Keratinocyte (primary cell): Measurements from ENCODE around the gene PRKAG2. TPM values are rescaled to one million over a fixed set of nuclear protein-coding genes. Genes with fewer than 3 reads are reported as not detected.

Source experiments
- DNase-seq: peaks from one replicate; pipeline ENCODE4 v3.0.0-alpha.2; 2011; ENCODE audit warnings: low read depth, missing footprints, low spot score
- FAIRE-seq: peaks from 2 replicates; lab custom pipeline; 2011; peaks lifted over from hg19 to GRCh38; lab: Jason Lieb, UNC
- H2AFZ ChIP-seq: 2 replicates; pipeline ENCODE4 v1.6.0; 2012; ENCODE audit warnings: low read length, control low read depth, inconsistent platforms; ENCODE audit not compliant: control insufficient read depth
- H3K27ac ChIP-seq: 2 replicates; pipeline ENCODE4 v1.5.1; 2011; ENCODE audit warnings: low read length; ENCODE audit not compliant: control insufficient read depth, insufficient read depth
- H3K27me3 ChIP-seq: 3 replicates; pipeline ENCODE4 v1.6.0; 2011; ENCODE audit warnings: low read length; ENCODE audit not compliant: control insufficient read depth, insufficient read depth; ENCODE audit errors: extremely low read depth
- H3K36me3 ChIP-seq, 2 experiments: 2 replicates in 1 of 2; 3 replicates in 1 of 2; pipeline ENCODE4 v1.5.1; 2011; ENCODE audit warnings: low read length in 2 of 2, mild to moderate bottlenecking in 1 of 2; ENCODE audit not compliant: control insufficient read depth in 2 of 2, insufficient read depth in 2 of 2; ENCODE audit errors: extremely low read depth in 1 of 2
- H3K4me1 ChIP-seq: 3 replicates; pipeline ENCODE4 v1.5.1; 2011; ENCODE audit warnings: low read length; ENCODE audit not compliant: control insufficient read depth, insufficient read depth; ENCODE audit errors: extremely low read depth
- H3K4me2 ChIP-seq: 3 replicates; pipeline ENCODE4 v1.6.0; 2011; ENCODE audit warnings: low read depth, low read length; ENCODE audit not compliant: control insufficient read depth, insufficient read depth; ENCODE audit errors: extremely low read depth
- H3K4me3 ChIP-seq, 3 experiments: fragments of 200-600 bp in 1 of 3; sonication (generic) in 1 of 3; 2 replicates in 2 of 3; 3 replicates in 1 of 3; pipeline ENCODE4 v1.5.1; 2011 to 2016; ENCODE audit warnings: low read length in 3 of 3, mild to moderate bottlenecking in 3 of 3, control low read depth in 2 of 3, inconsistent platforms in 1 of 3, low read depth in 1 of 3, mixed read lengths in 1 of 3, mixed run types in 1 of 3, moderate library complexity in 1 of 3; ENCODE audit not compliant: control insufficient read depth in 2 of 3, insufficient read depth in 2 of 3; ENCODE audit errors: extremely low read depth in 1 of 3
- H3K79me2 ChIP-seq: 2 replicates; pipeline ENCODE4 v1.6.0; 2012; ENCODE audit warnings: low read length; ENCODE audit not compliant: control insufficient read depth, insufficient read depth
- H3K9ac ChIP-seq: 3 replicates; pipeline ENCODE4 v1.6.0; 2011; ENCODE audit warnings: low read length; ENCODE audit not compliant: control insufficient read depth, insufficient read depth; ENCODE audit errors: extremely low read depth
- H3K9me1 ChIP-seq: 3 replicates; pipeline ENCODE4 v1.6.0; 2011; ENCODE audit warnings: low read length; ENCODE audit not compliant: control insufficient read depth, insufficient read depth; ENCODE audit errors: extremely low read depth
- H3K9me3 ChIP-seq: 2 replicates; pipeline ENCODE4 v1.5.1; 2012; ENCODE audit warnings: low read depth, low read length; ENCODE audit not compliant: control insufficient read depth
- H4K20me1 ChIP-seq: 3 replicates; pipeline ENCODE4 v1.6.0; 2011; ENCODE audit warnings: low read length; ENCODE audit not compliant: control insufficient read depth, insufficient read depth; ENCODE audit errors: extremely low read depth
- CTCF ChIP-seq, 3 experiments: IDR thresholded peaks in 1 of 3; conservative IDR thresholded peaks in 1 of 3; optimal IDR thresholded peaks in 1 of 3; 2 replicates in 2 of 3; 3 replicates in 1 of 3; pipeline versions ENCODE3 to v1.5.1; 2011; ENCODE audit warnings: low read length in 3 of 3, mild to moderate bottlenecking in 3 of 3, moderate library complexity in 2 of 3, control low read depth in 1 of 3, inconsistent platforms in 1 of 3; ENCODE audit not compliant: insufficient read depth in 2 of 3; ENCODE audit errors: extremely low read depth in 1 of 3
- EZH2 ChIP-seq: IDR thresholded peaks from one replicate; pipeline ENCODE4 v1.6.1; 2012; ENCODE audit warnings: inconsistent platforms, mild to moderate bottlenecking, low read length, moderate library complexity
- dilution Hi-C: fragments of 300-500 bp; cut with MboI; formaldehyde crosslinking; loops from one replicate; pipeline ENCODE4 v1.7.0; 2020; ENCODE audit warnings: low sequenced_read_pairs; ENCODE audit not compliant: extremely low pct_ligation_motif_present
- polyA plus RNA-seq, 5 experiments: library from polyadenylated mRNA; depleted of rRNA in 3 of 5; stranded (reverse) in 3 of 5; stranded (forward) in 1 of 5; unstranded in 1 of 5; fragments of >200 nt; gene quantifications; 1 replicate in 1 of 5; 2 replicates in 3 of 5; 3 replicates in 1 of 5; pipeline versions ENCODE4 v1.2.1 to v1.2.3, GENCODE V29; 2011 to 2012; ENCODE audit warnings: missing spikeins in 2 of 5, low read depth in 1 of 5, low replicate concordance in 1 of 5

Gene PRKAG2
- polyA plus RNA-seq, 1 donor (not counting 4 experiments of a cell fraction or from before 2014, with no cell fraction given): 39.5 TPM

- Histone ChIP-seq H3K27me3 (peaks cover 22% of the 10 kb centered on the region), H3K4me3 (no peak overlapping the region), H3K4me2 (no peak overlapping the region), H2AFZ (no peak overlapping the region), H3K36me3 (no peaks in the 10 kb centered on the region), H3K4me1 (peaks cover 13% of the 10 kb centered on the region), H3K9ac (no peak overlapping the region), H4K20me1 (no peaks in the 10 kb centered on the region), H3K9me3 (no peaks in the 10 kb centered on the region), H3K27ac (no peak overlapping the region), H3K79me2 (no peaks in the 10 kb centered on the region), H3K9me1 (no peaks in the 10 kb centered on the region)
- no peak for DNase-seq
- TF ChIP-seq EZH2 (no peak), CTCF (optimal IDR thresholded peaks at IDR 0.05 in 1 of 3, IDR thresholded peaks at IDR 0.05 in 1 of 3, conservative IDR thresholded peaks at IDR 0.05 in 1 of 3; ENCODE audit: extremely low read depth in 1 of 3, insufficient read depth in 2 of 3, low read length in 3 of 3) (peak in 1 of 3 experiments; percentile 10)
- no peak for FAIRE-seq
- dilution Hi-C loops: no loop called here
These were observed 5.0 kb downstream of the PRKAG2 start for GRCh38 chr7:151871904-151872303.

- peaks cover 7% of the 10 kb centered on the region for H3K4me1 ChIP-seq
- FAIRE-seq: no peak
- H3K27ac ChIP-seq: no peak overlapping the region
These were observed 5.7 kb downstream of the PRKAG2 start for GRCh38 chr7:151871189-151871735.

More at GRCh38 chr7:151871189-151871735, 5.7 kb downstream of the PRKAG2 start:
- Histone ChIP-seq H3K9ac (no peak overlapping the region), H3K4me3 (no peak overlapping the region), H3K36me3 (no peaks in the 10 kb centered on the region), H3K9me3 (no peaks in the 10 kb centered on the region), H3K9me1 (no peaks in the 10 kb centered on the region), H3K27me3 (peaks cover 15% of the 10 kb centered on the region), H4K20me1 (no peaks in the 10 kb centered on the region), H3K4me2 (no peak overlapping the region), H2AFZ (no peak overlapping the region), H3K79me2 (no peaks in the 10 kb centered on the region)
- DNase-seq: no peak
- dilution Hi-C loops: no loop called here
- no peak for TF ChIP-seq CTCF (optimal IDR thresholded peaks at IDR 0.05 in 1 of 3, IDR thresholded peaks at IDR 0.05 in 1 of 3, conservative IDR thresholded peaks at IDR 0.05 in 1 of 3; ENCODE audit: extremely low read depth in 1 of 3, insufficient read depth in 2 of 3, low read length in 3 of 3)
- no peak for TF ChIP-seq EZH2
